CD14-positive monocyte (primary cell): Measurements from ENCODE around the gene TMEM178B. TPM values are rescaled to one million over a fixed set of nuclear protein-coding genes. Genes with fewer than 3 reads are reported as not detected.

Experiments
- DNase-seq, 3 donors: peaks; one replicate each; pipeline ENCODE4 v3.0.0-alpha.2; 2011 to 2022
- H2AFZ ChIP-seq: 2 replicates; pipeline ENCODE4 v1.6.0; 2012; ENCODE audit warnings: mild to moderate bottlenecking, low read depth, low read length, inconsistent platforms; ENCODE audit not compliant: insufficient read depth, poor library complexity, severe bottlenecking
- H3K27ac ChIP-seq, 2 donors: 1 replicate in 1 of 2; 2 replicates in 1 of 2; pipeline ENCODE4 v1.5.1; 2012 to 2013; ENCODE audit warnings: low read length in 2 of 2, control low read depth in 1 of 2, inconsistent platforms in 1 of 2, low read depth in 1 of 2, mild to moderate bottlenecking in 1 of 2
- H3K27me3 ChIP-seq, 2 donors: one replicate each; pipeline versions ENCODE4 v1.6.0 to v1.6.1; 2011 to 2013; ENCODE audit warnings: low read length in 2 of 2; ENCODE audit not compliant: control insufficient read depth in 2 of 2, insufficient read depth in 2 of 2
- H3K36me3 ChIP-seq, 2 donors: replicated peaks in 1 of 2; 1 replicate in 1 of 2; 2 replicates in 1 of 2; pipeline versions ENCODE4 v1.5.1 to v1.6.1; 2012 to 2013; ENCODE audit warnings: low read length in 2 of 2, control low read depth in 1 of 2, inconsistent platforms in 1 of 2, mild to moderate bottlenecking in 1 of 2; ENCODE audit not compliant: insufficient read depth in 2 of 2, control insufficient read depth in 1 of 2
- H3K4me1 ChIP-seq, 2 donors: 1 replicate in 1 of 2; 2 replicates in 1 of 2; pipeline versions ENCODE4 v1.5.1 to v1.6.1; 2012 to 2013; ENCODE audit warnings: low read length in 2 of 2, control low read depth in 1 of 2, inconsistent platforms in 1 of 2, mild to moderate bottlenecking in 1 of 2, moderate library complexity in 1 of 2; ENCODE audit not compliant: insufficient read depth in 2 of 2, control insufficient read depth in 1 of 2
- H3K4me2 ChIP-seq: replicated peaks from 2 replicates; pipeline ENCODE3; 2012; ENCODE audit warnings: low read length, moderate library complexity, mild to moderate bottlenecking; ENCODE audit not compliant: poor library complexity, severe bottlenecking; ENCODE audit errors: extremely low read depth
- H3K4me3 ChIP-seq, 3 experiments: fragments of 200-600 bp in 1 of 3; sonication (generic) in 1 of 3; replicated peaks in 1 of 3; 1 replicate in 2 of 3; 2 replicates in 1 of 3; pipeline ENCODE4 v1.5.1; 2011 to 2013; ENCODE audit warnings: low read length in 3 of 3, mild to moderate bottlenecking in 3 of 3, control low read depth in 2 of 3, low read depth in 2 of 3, inconsistent platforms in 1 of 3, moderate library complexity in 1 of 3
- H3K79me2 ChIP-seq: 2 replicates; pipeline ENCODE4 v1.6.0; 2012; ENCODE audit warnings: mild to moderate bottlenecking, control low read depth, inconsistent platforms, low read length, moderate library complexity; ENCODE audit not compliant: insufficient read depth
- H3K9ac ChIP-seq: 2 replicates; pipeline ENCODE4 v1.6.0; 2017; ENCODE audit warnings: low read length, mild to moderate bottlenecking; ENCODE audit not compliant: insufficient read depth, poor library complexity, severe bottlenecking
- H3K9me3 ChIP-seq, 2 donors: replicated peaks in 1 of 2; 1 replicate in 1 of 2; 2 replicates in 1 of 2; pipeline versions ENCODE4 v1.5.1 to v1.6.1; 2012 to 2013; ENCODE audit warnings: low read length in 2 of 2, control low read depth in 1 of 2; ENCODE audit not compliant: control insufficient read depth in 1 of 2, insufficient read depth in 1 of 2
- H4K20me1 ChIP-seq: 2 replicates; pipeline ENCODE4 v1.6.0; 2012; ENCODE audit warnings: mild to moderate bottlenecking, low read length, control low read depth, moderate library complexity; ENCODE audit not compliant: insufficient read depth
- H3K27ac Mint-ChIP-seq, 7 donors: one replicate each; pipeline ENCODE4 v1.8.0; 2020; ENCODE audit warnings: mild to moderate bottlenecking in 7 of 7, mixed read lengths in 7 of 7, moderate library complexity in 6 of 7, inconsistent platforms in 2 of 7
- H3K27me3 Mint-ChIP-seq, 3 donors: one replicate each; pipeline ENCODE4 v1.8.0; 2021 to 2022; ENCODE audit warnings: low read depth in 3 of 3, mild to moderate bottlenecking in 3 of 3, mixed read lengths in 3 of 3, moderate library complexity in 3 of 3, inconsistent platforms in 1 of 3
- H3K36me3 Mint-ChIP-seq, 2 donors: one replicate each; pipeline ENCODE4 v1.8.0; 2020; ENCODE audit warnings: mixed read lengths in 2 of 2, inconsistent platforms in 1 of 2, mild to moderate bottlenecking in 1 of 2
- H3K4me1 Mint-ChIP-seq: one replicate; pipeline ENCODE4 v1.8.0; 2020; ENCODE audit warnings: mild to moderate bottlenecking, mixed read lengths
- H3K4me3 Mint-ChIP-seq, 2 donors: one replicate each; pipeline ENCODE4 v1.8.0; 2020; ENCODE audit warnings: mild to moderate bottlenecking in 2 of 2, mixed read lengths in 2 of 2, moderate library complexity in 1 of 2
- H3K9me3 Mint-ChIP-seq, 7 donors: one replicate each; pipeline ENCODE4 v1.8.0; 2020 to 2022; ENCODE audit warnings: mixed read lengths in 7 of 7, mild to moderate bottlenecking in 6 of 7, moderate library complexity in 6 of 7, inconsistent platforms in 2 of 7
- WGBS: methylation state at CpG from one replicate; pipeline ENCODE4 v1.1.5; 2013; ENCODE audit warnings: missing lambda C conversion rate; ENCODE audit not compliant: insufficient coverage; 5-methylcytosine and 5-hydroxymethylcytosine counted together
- intact Hi-C, 2 donors: fragments of 100-400 bp; cut with micrococcal nuclease; formaldehyde crosslinking; loops; one replicate each; pipeline versions ENCODE4 v1.15.0 to v1.15.1; 2023
- polyA plus RNA-seq, 3 donors: library from polyadenylated mRNA; depleted of rRNA in 1 of 3; unstranded in 2 of 3; stranded (reverse) in 1 of 3; fragments of 300-500 nt in 2 of 3; fragments of >200 nt in 1 of 3; fragmentation: Illumina TruSeq in 2 of 3; gene quantifications; 1 replicate in 2 of 3; 2 replicates in 1 of 3; pipeline ENCODE4 v1.2.3, GENCODE V29; 2012 to 2021
- TF ChIP-seq, protein P1 (sequence below): fragments of 200-600 bp; IDR thresholded peaks from one replicate; pipeline ENCODE4 v1.8.0; 2022; ENCODE audit warnings: antibody characterized with exemption, mild to moderate bottlenecking

The TMEM178B gene
- polyA plus RNA-seq, 3 donors = not detected

DNA sequence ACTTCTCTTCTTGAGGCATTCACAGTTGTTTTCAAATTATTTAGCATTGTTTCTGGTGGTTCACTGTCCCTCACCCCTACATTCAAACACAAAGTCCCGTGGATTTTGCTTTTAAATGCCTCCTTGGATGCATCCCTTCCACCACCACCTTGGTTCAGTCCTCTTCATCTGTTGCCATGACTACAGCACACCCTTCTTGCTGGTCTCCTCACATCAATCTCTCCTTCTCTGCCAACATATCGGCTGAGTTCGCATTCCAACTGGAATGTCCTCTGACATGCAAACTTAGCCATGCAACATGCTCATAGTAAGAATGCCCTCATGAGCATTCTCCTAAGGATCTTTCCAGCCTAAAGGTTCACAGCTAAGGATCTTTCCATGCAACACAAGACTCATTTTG lies 279.1 kb downstream of the TMEM178B start:
- H3K27ac Mint-ChIP-seq = no peak overlapping the region
- Histone ChIP-seq H3K9ac (no peak overlapping the region), H2AFZ (no peak overlapping the region), H3K9me3 (no peaks in the 10 kb centered on the region), H3K4me1 (no peaks in the 10 kb centered on the region), H4K20me1 (no peaks in the 10 kb centered on the region), H3K36me3 (no peaks in the 10 kb centered on the region), H3K27me3 (no peaks in the 10 kb centered on the region), H3K4me3 (no peak overlapping the region), H3K4me2 (no peak overlapping the region), H3K27ac (no peak overlapping the region), H3K79me2 (no peaks in the 10 kb centered on the region)
- no peaks in the 10 kb centered on the region for H3K36me3 Mint-ChIP-seq
- H3K4me1 Mint-ChIP-seq = no peaks in the 10 kb centered on the region
- intact Hi-C loops = no loop called here
- DNase-seq = no peak
- TF ChIP-seq, protein P1, sequence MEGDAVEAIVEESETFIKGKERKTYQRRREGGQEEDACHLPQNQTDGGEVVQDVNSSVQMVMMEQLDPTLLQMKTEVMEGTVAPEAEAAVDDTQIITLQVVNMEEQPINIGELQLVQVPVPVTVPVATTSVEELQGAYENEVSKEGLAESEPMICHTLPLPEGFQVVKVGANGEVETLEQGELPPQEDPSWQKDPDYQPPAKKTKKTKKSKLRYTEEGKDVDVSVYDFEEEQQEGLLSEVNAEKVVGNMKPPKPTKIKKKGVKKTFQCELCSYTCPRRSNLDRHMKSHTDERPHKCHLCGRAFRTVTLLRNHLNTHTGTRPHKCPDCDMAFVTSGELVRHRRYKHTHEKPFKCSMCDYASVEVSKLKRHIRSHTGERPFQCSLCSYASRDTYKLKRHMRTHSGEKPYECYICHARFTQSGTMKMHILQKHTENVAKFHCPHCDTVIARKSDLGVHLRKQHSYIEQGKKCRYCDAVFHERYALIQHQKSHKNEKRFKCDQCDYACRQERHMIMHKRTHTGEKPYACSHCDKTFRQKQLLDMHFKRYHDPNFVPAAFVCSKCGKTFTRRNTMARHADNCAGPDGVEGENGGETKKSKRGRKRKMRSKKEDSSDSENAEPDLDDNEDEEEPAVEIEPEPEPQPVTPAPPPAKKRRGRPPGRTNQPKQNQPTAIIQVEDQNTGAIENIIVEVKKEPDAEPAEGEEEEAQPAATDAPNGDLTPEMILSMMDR = no peak
- H3K27me3 Mint-ChIP-seq = peaks cover 0 to 5% (median 2%) of the 10 kb centered on the region in 3 donors
- 86% methylated on average over 3 of the region's 3 CpGs for WGBS
- H3K4me3 Mint-ChIP-seq = no peak overlapping the region
- peaks cover 0 to 13% (median 0%) of the 10 kb centered on the region in 7 donors for H3K9me3 Mint-ChIP-seq

GRCh38 chr7:141354251-141354650 lies 280.4 kb downstream of the TMEM178B start:
- Mint-ChIP-seq H3K36me3 (no peaks in the 10 kb centered on the region), H3K4me3 (no peak overlapping the region), H3K27me3 (peaks cover 0 to 3% (median 2%) of the 10 kb centered on the region in 3 donors), H3K27ac (no peak overlapping the region), H3K9me3 (peaks cover 0 to 13% (median under 1%) of the 10 kb centered on the region in 7 donors), H3K4me1 (no peaks in the 10 kb centered on the region)
- H3K27ac ChIP-seq = no peak overlapping the region
- H3K27me3 ChIP-seq = no peaks in the 10 kb centered on the region
- no peak overlapping the region for H2AFZ ChIP-seq
- no peak for DNase-seq
- no peaks in the 10 kb centered on the region for H3K9me3 ChIP-seq
- TF ChIP-seq, protein P1 = no peak
- intact Hi-C loops = no loop called here
- H4K20me1 ChIP-seq = no peaks in the 10 kb centered on the region
- 17% methylated on average over 1 of the region's 1 CpG for WGBS
- no peaks in the 10 kb centered on the region for H3K79me2 ChIP-seq
- no peaks in the 10 kb centered on the region for H3K36me3 ChIP-seq
- H3K9ac ChIP-seq = no peak overlapping the region
- no peaks in the 10 kb centered on the region for H3K4me1 ChIP-seq
- no peak overlapping the region for H3K4me3 ChIP-seq
- no peak overlapping the region for H3K4me2 ChIP-seq
